ENCODE data around the gene CDC5L. TPM values are rescaled to one million over a fixed set of nuclear protein-coding genes. Genes with fewer than 3 reads are reported as not detected.
A peak's percentile ranks its signal among the peaks of the same experiment; 100 is the strongest.

The CDC5L gene
- total RNA-seq, 1 donor from 2014 or later, result 23.1 TPM

- Mint-ChIP-seq H3K4me1 (ENCODE audit: unreplicated experiment) (peaks cover 29% of the 10 kb centered on the region), H3K27ac (ENCODE audit: unreplicated experiment) (peak overlapping the region; percentile 45), H3K9me3 (ENCODE audit: unreplicated experiment) (no peaks in the 10 kb centered on the region), H3K4me3 (ENCODE audit: unreplicated experiment) (no peak overlapping the region), H3K36me3 (ENCODE audit: unreplicated experiment) (no peaks in the 10 kb centered on the region), H3K27me3 (ENCODE audit: unreplicated experiment) (no peaks in the 10 kb centered on the region)
- no peak for DNase-seq (ENCODE audit: extremely low spot score, unreplicated experiment)
- no peak for TF ChIP-seq CTCF (IDR thresholded peaks at IDR 0.05)
Measured at GRCh38 chr6:44463728-44464450, 76.4 kb downstream of the CDC5L start.

GRCh38 chr6:44464527-44465310 lies 77.2 kb downstream of the CDC5L start:
- H3K27ac Mint-ChIP-seq (ENCODE audit: unreplicated experiment), result peak overlapping the region; percentile 45
- H3K9me3 Mint-ChIP-seq (ENCODE audit: unreplicated experiment), result no peaks in the 10 kb centered on the region
- no peak for DNase-seq (ENCODE audit: extremely low spot score, unreplicated experiment)
- TF ChIP-seq CTCF (IDR thresholded peaks at IDR 0.05), result no peak
- H3K4me1 Mint-ChIP-seq (ENCODE audit: unreplicated experiment), result peaks cover 29% of the 10 kb centered on the region
- H3K36me3 Mint-ChIP-seq (ENCODE audit: unreplicated experiment), result no peaks in the 10 kb centered on the region
- H3K27me3 Mint-ChIP-seq (ENCODE audit: unreplicated experiment), result no peaks in the 10 kb centered on the region
- H3K4me3 Mint-ChIP-seq (ENCODE audit: unreplicated experiment), result no peak overlapping the region

GRCh38 chr6:44466955-44467354 lies 79.4 kb downstream of the CDC5L start:
- Mint-ChIP-seq H3K4me3 (ENCODE audit: unreplicated experiment) (no peak overlapping the region), H3K4me1 (ENCODE audit: unreplicated experiment) (peaks cover 31% of the 10 kb centered on the region), H3K9me3 (ENCODE audit: unreplicated experiment) (no peaks in the 10 kb centered on the region), H3K36me3 (ENCODE audit: unreplicated experiment) (no peaks in the 10 kb centered on the region), H3K27ac (ENCODE audit: unreplicated experiment) (no peak overlapping the region), H3K27me3 (ENCODE audit: unreplicated experiment) (no peaks in the 10 kb centered on the region)
- no peak for DNase-seq (ENCODE audit: extremely low spot score, unreplicated experiment)
- TF ChIP-seq CTCF (IDR thresholded peaks at IDR 0.05), result no peak

- no peak overlapping the region for H3K4me3 Mint-ChIP-seq (ENCODE audit: unreplicated experiment)
- H3K36me3 Mint-ChIP-seq (ENCODE audit: unreplicated experiment), result no peaks in the 10 kb centered on the region
- peaks cover 32% of the 10 kb centered on the region for H3K4me1 Mint-ChIP-seq (ENCODE audit: unreplicated experiment)
- no peak overlapping the region for H3K27ac Mint-ChIP-seq (ENCODE audit: unreplicated experiment)
- no peaks in the 10 kb centered on the region for H3K9me3 Mint-ChIP-seq (ENCODE audit: unreplicated experiment)
- no peak for TF ChIP-seq CTCF (IDR thresholded peaks at IDR 0.05)
- no peaks in the 10 kb centered on the region for H3K27me3 Mint-ChIP-seq (ENCODE audit: unreplicated experiment)
- DNase-seq (ENCODE audit: extremely low spot score, unreplicated experiment), result peak; percentile 2
Measured at GRCh38 chr6:44468835-44469234, 81.3 kb downstream of the CDC5L start.

GRCh38 chr6:44470115-44470464 lies 82.6 kb downstream of the CDC5L start:
- H3K36me3 Mint-ChIP-seq (ENCODE audit: unreplicated experiment), result no peaks in the 10 kb centered on the region
- no peaks in the 10 kb centered on the region for H3K9me3 Mint-ChIP-seq (ENCODE audit: unreplicated experiment)
- no peak for DNase-seq (ENCODE audit: extremely low spot score, unreplicated experiment)
- peaks cover 21% of the 10 kb centered on the region for H3K4me1 Mint-ChIP-seq (ENCODE audit: unreplicated experiment)
- peak; percentile 26 for TF ChIP-seq CTCF (IDR thresholded peaks at IDR 0.05)
- no peak overlapping the region for H3K27ac Mint-ChIP-seq (ENCODE audit: unreplicated experiment)
- no peaks in the 10 kb centered on the region for H3K27me3 Mint-ChIP-seq (ENCODE audit: unreplicated experiment)
- H3K4me3 Mint-ChIP-seq (ENCODE audit: unreplicated experiment), result no peak overlapping the region

All from osteocyte (in vitro differentiated cells).